ENCODE data around the gene LSMEM2.

GRCh38 chr3:50327943-50328691 is 49.2 kb downstream of the LSMEM2 start, which contains the start of gene TUSC2:
- TF ChIP-seq CTCF (IDR thresholded peaks at IDR 0.05; ENCODE audit: low read depth, low read length) (no peak), MAX (IDR thresholded peaks at IDR 0.05; ENCODE audit: low read depth, low read length) (peak; percentile 56; the same call in 1 of the 2 replicates), POLR2A (IDR thresholded peaks at IDR 0.05; ENCODE audit: extremely low read depth, insufficient read length) (peak; percentile 69)
